H54 (cell line): ENCODE results near the gene ACTR3.

ENCODE experiments used
- DNase-seq: peaks from one replicate; pipeline ENCODE4 v3.0.0; 2011; ENCODE audit warnings: low spot score, mixed read lengths; ENCODE audit not compliant: insufficient read length
- FAIRE-seq: peaks from 3 replicates; lab custom pipeline; 2011; peaks lifted over from hg19 to GRCh38; lab: Jason Lieb, UNC
- POLR2A ChIP-seq: IDR thresholded peaks from 2 replicates; pipeline ENCODE4 v1.6.1; 2011; ENCODE audit warnings: low read depth, mild to moderate bottlenecking, low read length

ACTR3 gene

GRCh38 chr2:113901943-113902342, 12.1 kb downstream of the ACTR3 start:
- FAIRE-seq (no peak), DNase-seq (no peak)
- TF ChIP-seq POLR2A: no peak

GRCh38 chr2:113905886-113906285, 16.0 kb downstream of the ACTR3 start:
- FAIRE-seq (peak; percentile 57), DNase-seq (no peak)
- no peak for TF ChIP-seq POLR2A

- no peak for TF ChIP-seq POLR2A
- no peak for DNase-seq
- FAIRE-seq: no peak
Measured at GRCh38 chr2:113906647-113907046, 16.8 kb downstream of the ACTR3 start.

- FAIRE-seq (no peak), DNase-seq (no peak)
- TF ChIP-seq POLR2A: no peak
Measured at GRCh38 chr2:113907297-113907696, 17.4 kb downstream of the ACTR3 start.

GRCh38 chr2:113910110-113910717, 20.3 kb downstream of the ACTR3 start:
- DNase-seq: no peak
- FAIRE-seq: no peak
- TF ChIP-seq POLR2A: no peak

GRCh38 chr2:113910967-113911678, 21.2 kb downstream of the ACTR3 start:
- no peak for DNase-seq
- no peak for FAIRE-seq
- TF ChIP-seq POLR2A: no peak

GRCh38 chr2:113915082-113915819, 25.4 kb downstream of the ACTR3 start:
- FAIRE-seq (peak; percentile 57), DNase-seq (no peak)
- no peak for TF ChIP-seq POLR2A

- no peak for TF ChIP-seq POLR2A
- DNase-seq: no peak
- no peak for FAIRE-seq
Measured at GRCh38 chr2:113918229-113918628, 28.3 kb downstream of the ACTR3 start.

- no peak for FAIRE-seq
- no peak for DNase-seq
- TF ChIP-seq POLR2A: no peak
Measured at GRCh38 chr2:113920996-113921395, 31.1 kb downstream of the ACTR3 start.

- DNase-seq (no peak), FAIRE-seq (no peak)
- no peak for TF ChIP-seq POLR2A
Measured at GRCh38 chr2:113922335-113922734, 32.4 kb downstream of the ACTR3 start.

- TF ChIP-seq POLR2A: no peak
- DNase-seq (no peak), FAIRE-seq (no peak)
Measured at GRCh38 chr2:113922784-113923183, 32.9 kb downstream of the ACTR3 start.

- TF ChIP-seq POLR2A: no peak
- no peak for DNase-seq
- FAIRE-seq: no peak
Measured at GRCh38 chr2:113925884-113926283, 36.0 kb downstream of the ACTR3 start.

GRCh38 chr2:113926314-113926713, 36.4 kb downstream of the ACTR3 start:
- DNase-seq (no peak), FAIRE-seq (no peak)
- TF ChIP-seq POLR2A: no peak

GRCh38 chr2:113930448-113930847, 40.6 kb downstream of the ACTR3 start:
- DNase-seq (no peak), FAIRE-seq (peak; percentile 27)
- TF ChIP-seq POLR2A: no peak
